HepG2 (cell line): ENCODE data around the gene PTGIS. TPM values are rescaled to one million over a fixed set of nuclear protein-coding genes. Genes with fewer than 3 reads are reported as not detected.

ENCODE experiments used
- FUBP1 ChIP-seq: sonication (generic); formaldehyde crosslinking; IDR thresholded peaks from 2 replicates; pipeline ENCODE4 v1.5.1; 2020; ENCODE audit warnings: missing genetic modification reagents, mild to moderate bottlenecking, borderline replicate concordance
- HINFP ChIP-seq: sonication (generic); formaldehyde crosslinking; IDR thresholded peaks from 2 replicates; pipeline ENCODE4 v1.4.0; 2020; ENCODE audit warnings: low read depth, mild to moderate bottlenecking, missing genetic modification reagents
- NFYC ChIP-seq: IDR thresholded peaks from 2 replicates; pipeline ENCODE4 v1.6.1; 2016; ENCODE audit warnings: missing genetic modification reagents, missing compliant biosample characterization
- ZNF205 ChIP-seq: IDR thresholded peaks from 2 replicates; pipeline ENCODE4 v1.6.1; 2018; ENCODE audit warnings: missing biosample characterization, missing genetic modification reagents
- ZNF563 ChIP-seq: sonication (generic); formaldehyde crosslinking; IDR thresholded peaks from 2 replicates; pipeline ENCODE4 v1.8.0; 2022; ENCODE audit warnings: mild to moderate bottlenecking, moderate library complexity, missing genetic modification reagents
- ZNF784 ChIP-seq: sonication (generic); formaldehyde crosslinking; IDR thresholded peaks from 2 replicates; pipeline ENCODE4 v1.5.1; 2020; ENCODE audit warnings: missing genetic modification reagents, mild to moderate bottlenecking, borderline replicate concordance
- polyA plus RNA-seq, 8 experiments: library from polyadenylated mRNA; depleted of rRNA in 3 of 8; stranded (reverse) in 7 of 8; unstranded in 1 of 8; fragments of >200 nt; fragmentation: Illumina TruSeq in 4 of 8; extraction: Trizol in 4 of 8; gene quantifications; 2 replicates each; pipeline versions ENCODE4 v1.2.1 to v1.2.3, GENCODE V29; 2011 to 2016; ENCODE audit warnings: low read depth in 4 of 8, missing spikeins in 1 of 8, mixed read lengths in 1 of 8; ENCODE audit not compliant: insufficient read depth in 1 of 8
- total RNA-seq, 5 experiments: library from RNA; depleted of rRNA; stranded (reverse); fragments of >200 nt; fragmentation: Illumina TruSeq; extraction: Trizol; gene quantifications; 2 replicates each; pipeline ENCODE4 v1.2.3, GENCODE V29; 2016; ENCODE audit warnings: low read depth in 1 of 5

Gene PTGIS
- total and polyA plus RNA-seq, 2 of the 13 experiments (the other 11 are each of a cell fraction or from before 2014, with no cell fraction given), result not detected

- 0 out of 2 replicates have a peak, but pooled peaks have one; percentile 49 for TF ChIP-seq ZNF784 (CRISPR knock-in tag)
- TF ChIP-seq FUBP1, result 0 out of 2 replicates have a peak, but pooled peaks have one; percentile 69
- no peak for TF ChIP-seq NFYC
- TF ChIP-seq ZNF563, result no peak
- no peak for TF ChIP-seq HINFP (CRISPR knock-in tag)
- TF ChIP-seq ZNF205 (CRISPR knock-in tag), result peak; percentile 98
Observed at GRCh38 chr20:49616154-49617007, 48.4 kb upstream of the PTGIS start (continued).
